Aorta (tissue), 5 donors: ENCODE data around the gene LARP4. TPM values are rescaled to one million over a fixed set of nuclear protein-coding genes. Genes with fewer than 3 reads are reported as not detected.

Experiments used
- ATAC-seq: fragments of 200-7000 bp; cut with Tn5 transposase; one replicate; pipeline ENCODE4 v1.9.1; 2022; ENCODE audit warnings: moderate library complexity; ENCODE audit not compliant: low FRiP score
- DNase-seq, 2 donors: peaks; one replicate each; pipeline ENCODE4 v3.0.0-alpha.2; 2020
- H3K27ac ChIP-seq, 2 donors: one replicate each; pipeline ENCODE4 v1.5.1; 2013; ENCODE audit warnings: low read length in 2 of 2, mild to moderate bottlenecking in 2 of 2, moderate library complexity in 2 of 2, control low read depth in 1 of 2, inconsistent platforms in 1 of 2, low read depth in 1 of 2
- H3K27me3 ChIP-seq, 2 donors: one replicate each; pipeline ENCODE4 v1.6.1; 2013; ENCODE audit warnings: control low read depth in 1 of 2, low read length in 1 of 2, mild to moderate bottlenecking in 1 of 2, moderate library complexity in 1 of 2; ENCODE audit not compliant: insufficient read depth in 2 of 2, control insufficient read depth in 1 of 2
- H3K36me3 ChIP-seq, 2 donors: one replicate each; pipeline ENCODE4 v1.6.1; 2013; ENCODE audit warnings: control low read depth in 1 of 2, low read length in 1 of 2, mild to moderate bottlenecking in 1 of 2; ENCODE audit not compliant: insufficient read depth in 2 of 2, control insufficient read depth in 1 of 2
- H3K4me1 ChIP-seq, 2 donors: one replicate each; pipeline ENCODE4 v1.6.1; 2013; ENCODE audit warnings: low read length in 2 of 2, control low read depth in 1 of 2, mild to moderate bottlenecking in 1 of 2, moderate library complexity in 1 of 2; ENCODE audit not compliant: insufficient read depth in 2 of 2, control insufficient read depth in 1 of 2
- H3K4me3 ChIP-seq, 2 donors: one replicate each; pipeline ENCODE4 v1.5.1; 2013; ENCODE audit warnings: low read length in 2 of 2, control low read depth in 1 of 2, mild to moderate bottlenecking in 1 of 2
- H3K9me3 ChIP-seq: one replicate; pipeline ENCODE4 v1.6.1; 2013; ENCODE audit warnings: mild to moderate bottlenecking, low read length; ENCODE audit not compliant: control insufficient read depth
- WGBS, 2 donors: extraction: QIAGEN DNeasy Blood & Tissue Kit; methylation state at CpG; one replicate each; pipeline ENCODE4 v1.1.7; 2013; 5-methylcytosine and 5-hydroxymethylcytosine counted together
- intact Hi-C, 2 donors: fragments of 100-400 bp; cut with DNase I; formaldehyde crosslinking; loops; one replicate each; pipeline versions ENCODE4 v1.14.2 to v1.15.0; 2022
- polyA plus RNA-seq, 2 donors: library from polyadenylated mRNA; stranded (reverse); fragments of 200-250 nt; gene quantifications; one replicate each; pipeline ENCODE4 v1.2.3, GENCODE V29; 2013
- total RNA-seq, 2 donors: library from RNA; stranded (reverse); fragmentation: NEBNext Ultra II Directional; extraction: Animal tissue kit (Norgen Biotek cat#: 25700); gene quantifications; one replicate each; pipeline ENCODE4 v1.2.1, GENCODE V29; 2021
- donor health status: healthy with polysubstance abuse.
- donor health status: Bipolar disorder and iron deficiency.
- donor health status: DM: no; HTN: no; CAD: no.
- donor health status: DM: no; HTN: no; CAD: no.
- donor health status: DM: yes; HTN: yes; CAD: no.

LARP4 gene
- total and polyA plus RNA-seq, 4 donors = 9.3 to 57.8 (median 34.8) TPM

GRCh38 chr12:50523772-50524171 lies 123.1 kb downstream of the LARP4 start:
- Histone ChIP-seq H3K27ac (no peak overlapping the region), H3K4me3 (no peak overlapping the region), H3K9me3 (no peaks in the 10 kb centered on the region), H3K36me3 (no peaks in the 10 kb centered on the region), H3K27me3 (no peaks in the 10 kb centered on the region), H3K4me1 (no peaks in the 10 kb centered on the region)
- DNase-seq (no peak), ATAC-seq (no peak)
- 96 to 99% methylated on average over 1 of the region's 1 CpG for WGBS, 2 donors
- intact Hi-C loops = no loop called here

- intact Hi-C loops = no loop called here
- Histone ChIP-seq H3K36me3 (no peaks in the 10 kb centered on the region), H3K4me1 (no peaks in the 10 kb centered on the region), H3K4me3 (no peak overlapping the region), H3K27ac (no peak overlapping the region), H3K27me3 (no peaks in the 10 kb centered on the region), H3K9me3 (no peaks in the 10 kb centered on the region)
- 98 to 100% methylated on average over 2 of the region's 2 CpGs for WGBS, 2 donors
- DNase-seq (no peak), ATAC-seq (no peak)
Observed at GRCh38 chr12:50524621-50525020, 123.9 kb downstream of the LARP4 start.

GRCh38 chr12:50525422-50525821 lies 124.7 kb downstream of the LARP4 start:
- Histone ChIP-seq H3K4me3 (no peak overlapping the region), H3K36me3 (no peaks in the 10 kb centered on the region), H3K27ac (no peak overlapping the region), H3K27me3 (no peaks in the 10 kb centered on the region), H3K4me1 (no peaks in the 10 kb centered on the region), H3K9me3 (no peaks in the 10 kb centered on the region)
- intact Hi-C loops = no loop called here
- ATAC-seq = no peak
- DNase-seq = no peak
- 95 to 98% methylated on average over 2 of the region's 2 CpGs for WGBS, 2 donors

GRCh38 chr12:50527359-50527726 lies 126.7 kb downstream of the LARP4 start:
- WGBS, 2 donors = 97 to 98% methylated on average over 5 of the region's 5 CpGs
- no peak for ATAC-seq

GRCh38 chr12:50528800-50529199 lies 128.1 kb downstream of the LARP4 start:
- no peaks in the 10 kb centered on the region for H3K4me1 ChIP-seq

More at GRCh38 chr12:50527359-50527726, 126.7 kb downstream of the LARP4 start:
- Histone ChIP-seq H3K27ac (no peak overlapping the region), H3K4me3 (no peak overlapping the region), H3K4me1 (no peaks in the 10 kb centered on the region), H3K36me3 (no peaks in the 10 kb centered on the region), H3K9me3 (no peaks in the 10 kb centered on the region), H3K27me3 (no peaks in the 10 kb centered on the region)
- DNase-seq = no peak
- intact Hi-C loops = no loop called here

GRCh38 chr12:50529345-50529744 lies 128.7 kb downstream of the LARP4 start:
- H3K4me1 ChIP-seq = no peaks in the 10 kb centered on the region
- 89 to 95% methylated on average over 3 of the region's 3 CpGs for WGBS, 2 donors
- ATAC-seq = no peak
- H3K4me3 ChIP-seq = no peak overlapping the region
- no peaks in the 10 kb centered on the region for H3K9me3 ChIP-seq
- H3K27ac ChIP-seq = no peak overlapping the region
- no peak for DNase-seq
- intact Hi-C loops = no loop called here
- H3K36me3 ChIP-seq = no peaks in the 10 kb centered on the region
- H3K27me3 ChIP-seq = no peaks in the 10 kb centered on the region

More at GRCh38 chr12:50528800-50529199, 128.1 kb downstream of the LARP4 start:
- intact Hi-C loops = no loop called here
- H3K4me3 ChIP-seq = no peak overlapping the region
- WGBS, 2 donors = 90 to 93% methylated on average over 1 of the region's 1 CpG
- no peak for ATAC-seq
- no peak overlapping the region for H3K27ac ChIP-seq
- no peaks in the 10 kb centered on the region for H3K27me3 ChIP-seq
- H3K9me3 ChIP-seq = no peaks in the 10 kb centered on the region
- no peaks in the 10 kb centered on the region for H3K36me3 ChIP-seq
- no peak for DNase-seq

Other genes with a start within 250 kb of the LARP4 start
- 10 to 100 TPM; 62.8 to 66.6 TPM for gene CERS5, start 233.5 kb upstream of the LARP4 start, total RNA-seq
- gene CERS5, start 233.5 kb upstream of the LARP4 start, polyA plus RNA-seq = 100 to 1,000 TPM in 1 of 2 donors, 10 to 100 TPM in 1; 27.3 to 115 TPM
- 100 to 1,000 TPM; 131 to 177 TPM for gene LIMA1, start 117.4 kb upstream of the LARP4 start, total RNA-seq
- gene LIMA1, start 117.4 kb upstream of the LARP4 start, polyA plus RNA-seq = 100 to 1,000 TPM in 1 of 2 donors, 10 to 100 TPM in 1; 35.9 to 148 TPM
- not detected for gene FAM186A, start 4.3 kb upstream of the LARP4 start, total RNA-seq
- gene FAM186A, start 4.3 kb upstream of the LARP4 start, polyA plus RNA-seq = under 1 TPM in 1 of 2 donors, not detected in 1; under 0.01 TPM
- gene DIP2B, start 104.1 kb downstream of the LARP4 start, total RNA-seq = 10 to 100 TPM; 15.7 to 25.0 TPM
- 1 to 10 TPM; 2.9 to 4.6 TPM for gene DIP2B, start 104.1 kb downstream of the LARP4 start, polyA plus RNA-seq